Uterus (tissue), 4 donors: ENCODE measurements around the gene GET3. TPM values are rescaled to one million over a fixed set of nuclear protein-coding genes. Genes with fewer than 3 reads are reported as not detected.
"Not testable (repeated sequence)": the region's sequence is repeated elsewhere in the genome, so short reads cannot be mapped to it uniquely, and the experiment has no call there.

Experiments
- DNase-seq, 2 donors: peaks; one replicate each; pipeline ENCODE4 v3.0.0-alpha.2; 2019 to 2020
- H3K27ac ChIP-seq, 2 donors: fragments of 200-600 bp; sonication (generic); 1 replicate in 1 of 2; 2 replicates in 1 of 2; pipeline ENCODE4 v1.5.1; 2016 to 2018
- H3K27me3 ChIP-seq, 2 donors: fragments of 200-600 bp; sonication (generic); one replicate each; pipeline ENCODE4 v1.5.1; 2018 to 2019; ENCODE audit warnings: control low read depth in 1 of 2
- H3K36me3 ChIP-seq, 2 donors: fragments of 200-600 bp; sonication (generic); one replicate each; pipeline ENCODE4 v1.5.1; 2019; ENCODE audit warnings: control low read depth in 1 of 2
- H3K4me1 ChIP-seq, 2 donors: fragments of 200-600 bp; sonication (generic); one replicate each; pipeline ENCODE4 v1.5.1; 2018 to 2019; ENCODE audit warnings: control low read depth in 1 of 2
- H3K4me3 ChIP-seq, 2 donors: fragments of 200-600 bp; sonication (generic); 1 replicate in 1 of 2; 2 replicates in 1 of 2; pipeline ENCODE4 v1.5.1; 2018 to 2019; ENCODE audit warnings: mild to moderate bottlenecking in 1 of 2
- H3K9me3 ChIP-seq, 2 donors: fragments of 200-600 bp; sonication (generic); one replicate each; pipeline ENCODE4 v1.5.1; 2019; ENCODE audit warnings: control low read depth in 1 of 2
- CTCF ChIP-seq, 4 experiments: fragments of 200-600 bp in 2 of 4; fragments of 450-650 bp in 2 of 4; sonication (generic) in 2 of 4; IDR thresholded peaks; one replicate each; pipeline ENCODE4 v1.5.1; 2016 to 2019; ENCODE audit warnings: antibody characterized with exemption in 4 of 4, mild to moderate bottlenecking in 2 of 4, moderate library complexity in 1 of 4
- POLR2A ChIP-seq, 2 donors: fragments of 450-650 bp; IDR thresholded peaks; one replicate each; pipeline ENCODE4 v1.6.1; 2016; ENCODE audit warnings: antibody characterized with exemption in 2 of 2, mild to moderate bottlenecking in 1 of 2, moderate library complexity in 1 of 2
- intact Hi-C: fragments of 100-400 bp; cut with DNase I; formaldehyde crosslinking; loops from one replicate; pipeline ENCODE4 v1.15.1; 2023; ENCODE audit warnings: low total_unique reads
- total RNA-seq, 4 donors: library from RNA; depleted of rRNA in 3 of 4; stranded (reverse); fragments of >200 nt in 3 of 4; gene quantifications; one replicate each; pipeline versions ENCODE4 v1.1.0 to v1.2.4, GENCODE V29; 2014 to 2023
- donor health status: DM: yes; HTN: yes; CAD: no.

The GET3 gene
- total RNA-seq, 4 donors from 2014 or later = 15.4 to 57.4 (median 36.4) TPM

- H3K27ac ChIP-seq = no peak overlapping the region
- no peaks in the 10 kb centered on the region for H3K9me3 ChIP-seq
- H3K27me3 ChIP-seq = no peaks in the 10 kb centered on the region
- H3K36me3 ChIP-seq = no peaks in the 10 kb centered on the region
- no peaks in the 10 kb centered on the region for H3K4me1 ChIP-seq
- TF ChIP-seq CTCF (IDR thresholded peaks at IDR 0.05) (no peak), POLR2A (IDR thresholded peaks at IDR 0.05) (no peak)
- no peak overlapping the region for H3K4me3 ChIP-seq
- DNase-seq = no peak
- intact Hi-C loops = no loop called here
Observed at GRCh38 chr19:12706332-12706718, 31.0 kb upstream of the GET3 start.

- H3K9me3 ChIP-seq = no peaks in the 10 kb centered on the region
- no peaks in the 10 kb centered on the region for H3K4me1 ChIP-seq
- no peaks in the 10 kb centered on the region for H3K27me3 ChIP-seq
- no peak for DNase-seq
- no peak overlapping the region for H3K4me3 ChIP-seq
- no peak for TF ChIP-seq CTCF (IDR thresholded peaks at IDR 0.05)
- TF ChIP-seq POLR2A (IDR thresholded peaks at IDR 0.05) = no peak
- no peaks in the 10 kb centered on the region for H3K36me3 ChIP-seq
- intact Hi-C loops = no loop called here
- H3K27ac ChIP-seq = no peak overlapping the region
Observed at GRCh38 chr19:12708641-12709040, 28.7 kb upstream of the GET3 start.

GRCh38 chr19:12711187-12711586 is 26.1 kb upstream of the GET3 start:
- Histone ChIP-seq H3K27me3 (no peaks in the 10 kb centered on the region), H3K4me3 (no peak overlapping the region), H3K9me3 (no peaks in the 10 kb centered on the region), H3K27ac (no peak overlapping the region), H3K4me1 (no peaks in the 10 kb centered on the region), H3K36me3 (no peaks in the 10 kb centered on the region)
- no peak for DNase-seq
- no peak for TF ChIP-seq CTCF (IDR thresholded peaks at IDR 0.05)
- TF ChIP-seq POLR2A (IDR thresholded peaks at IDR 0.05) = no peak
- intact Hi-C loops = no loop called here

- TF ChIP-seq CTCF (IDR thresholded peaks at IDR 0.05) = peak in 2 of 4 experiments; percentile 18 to 28
- H3K4me3 ChIP-seq, intact Hi-C loops, DNase-seq, H3K27ac ChIP-seq, H3K9me3 ChIP-seq, H3K36me3 ChIP-seq, H3K27me3 ChIP-seq, H3K4me1 ChIP-seq: not testable (repeated sequence)
Observed at GRCh38 chr19:12712077-12712476, 25.2 kb upstream of the GET3 start.

- H3K27me3 ChIP-seq, H3K4me3 ChIP-seq, DNase-seq, intact Hi-C loops, H3K27ac ChIP-seq, H3K4me1 ChIP-seq, H3K36me3 ChIP-seq, H3K9me3 ChIP-seq: not testable (repeated sequence)
Observed at GRCh38 chr19:12713304-12713703, 24.0 kb upstream of the GET3 start.

GRCh38 chr19:12715102-12715501 is 22.2 kb upstream of the GET3 start:
- intact Hi-C loops = no loop called here
- H3K27me3 ChIP-seq = no peaks in the 10 kb centered on the region
- H3K4me1 ChIP-seq = peaks cover 0 to 1% of the 10 kb centered on the region in 2 donors
- no peaks in the 10 kb centered on the region for H3K36me3 ChIP-seq
- no peaks in the 10 kb centered on the region for H3K9me3 ChIP-seq
- H3K27ac ChIP-seq = no peak overlapping the region
- TF ChIP-seq CTCF (IDR thresholded peaks at IDR 0.05) (no peak), POLR2A (IDR thresholded peaks at IDR 0.05) (no peak)
- no peak overlapping the region for H3K4me3 ChIP-seq
- DNase-seq = no peak
